Neural cell (in vitro differentiated cells): ENCODE data around the gene CCDC9. TPM values are rescaled to one million over a fixed set of nuclear protein-coding genes. Genes with fewer than 3 reads are reported as not detected.

ENCODE experiments used
- H2AFZ ChIP-seq: fragments of 200-600, 300-800 bp; sonication (generic), shearing (Covaris generic); 2 replicates; pipeline ENCODE4 v1.6.0; 2014; ENCODE audit warnings: low read depth, mild to moderate bottlenecking, antibody characterized with exemption, low read length, moderate library complexity
- H3F3A ChIP-seq: fragments of 200-600 bp; shearing (Covaris generic); 2 replicates; pipeline ENCODE4 v1.6.1; 2016; ENCODE audit warnings: mild to moderate bottlenecking, moderate library complexity, mixed read lengths, antibody characterized with exemption, low read length; ENCODE audit not compliant: insufficient read depth, poor library complexity, severe bottlenecking
- H3K27ac ChIP-seq: fragments of 200-600, 300-800 bp; sonication (generic), shearing (Covaris generic); 2 replicates; pipeline ENCODE4 v1.5.1; 2014; ENCODE audit warnings: mild to moderate bottlenecking, low read length, moderate library complexity
- H3K27me3 ChIP-seq: fragments of 300-800, 200-600 bp; sonication (generic), shearing (Covaris generic); 2 replicates; pipeline ENCODE4 v1.6.0; 2014; ENCODE audit warnings: mild to moderate bottlenecking, low read depth, low read length, moderate library complexity; ENCODE audit not compliant: insufficient read depth
- H3K36me3 ChIP-seq: fragments of 300-800, 200-600 bp; sonication (generic), shearing (Covaris generic); 2 replicates; pipeline ENCODE4 v1.5.1; 2014; ENCODE audit warnings: mild to moderate bottlenecking, antibody characterized with exemption, low read length, moderate library complexity; ENCODE audit not compliant: insufficient read depth
- H3K4me2 ChIP-seq: fragments of 300-800, 200-600 bp; sonication (generic), shearing (Covaris generic); 2 replicates; pipeline ENCODE4 v1.6.0; 2014; ENCODE audit warnings: mild to moderate bottlenecking, low read length
- H3K4me3 ChIP-seq: fragments of 300-800, 200-600 bp; sonication (generic), shearing (Covaris generic); 2 replicates; pipeline ENCODE4 v1.5.1; 2014; ENCODE audit warnings: mild to moderate bottlenecking, low read length, moderate library complexity
- H3K79me2 ChIP-seq: fragments of 200-600 bp; shearing (Covaris generic); replicated peaks from 2 replicates; pipeline ENCODE4 v1.6.0; 2014; ENCODE audit warnings: mild to moderate bottlenecking, low read length, moderate library complexity; ENCODE audit not compliant: insufficient read depth
- H3K9ac ChIP-seq: fragments of 300-800, 200-600 bp; sonication (generic), shearing (Covaris generic); 2 replicates; pipeline ENCODE4 v1.6.1; 2016; ENCODE audit warnings: mild to moderate bottlenecking, low read length, mixed read lengths
- H3K9me2 ChIP-seq: fragments of 200-600 bp; shearing (Covaris generic); 2 replicates; pipeline ENCODE4 v1.6.1; 2016; ENCODE audit warnings: mild to moderate bottlenecking, low read length, mixed read lengths; ENCODE audit not compliant: insufficient read depth
- H3K9me3 ChIP-seq: fragments of 200-600, 300-800 bp; sonication (generic), shearing (Covaris generic); 2 replicates; pipeline ENCODE4 v1.6.1; 2016; ENCODE audit warnings: mild to moderate bottlenecking, mixed run types, low read length, moderate library complexity, mixed read lengths
- H4K20me1 ChIP-seq: fragments of 200-600 bp; shearing (Covaris generic); 2 replicates; pipeline ENCODE4 v1.6.1; 2016; ENCODE audit warnings: mild to moderate bottlenecking, mixed run types; ENCODE audit not compliant: insufficient read depth
- EP300 ChIP-seq: fragments of 450-650 bp; conservative IDR thresholded peaks from 2 replicates; pipeline ENCODE4 v1.6.1; 2014; ENCODE audit warnings: antibody characterized with exemption, mild to moderate bottlenecking, moderate library complexity; ENCODE audit not compliant: poor library complexity, severe bottlenecking
- EZH2 ChIP-seq: fragments of 200-600, 300-800 bp; shearing (Covaris generic), sonication (generic); IDR thresholded peaks from 2 replicates; pipeline ENCODE4 v1.6.1; 2014; ENCODE audit warnings: antibody characterized with exemption, low read length, borderline replicate concordance, mild to moderate bottlenecking; ENCODE audit not compliant: insufficient read depth, poor library complexity, severe bottlenecking
- MXI1 ChIP-seq: fragments of 450-650 bp; conservative IDR thresholded peaks from 2 replicates; pipeline ENCODE4 v1.6.1; 2014; ENCODE audit warnings: antibody characterized with exemption, mild to moderate bottlenecking; ENCODE audit not compliant: poor library complexity, severe bottlenecking
- POLR2AphosphoS5 ChIP-seq: IDR thresholded peaks from 2 replicates; pipeline ENCODE4 v1.6.1; 2012
- RAD21 ChIP-seq: fragments of 450-650 bp; conservative IDR thresholded peaks from 2 replicates; pipeline ENCODE4 v1.6.1; 2014; ENCODE audit warnings: antibody characterized with exemption, mild to moderate bottlenecking, moderate library complexity
- SMC3 ChIP-seq: fragments of 450-650 bp; conservative IDR thresholded peaks from 2 replicates; pipeline ENCODE4 v1.6.1; 2014; ENCODE audit warnings: antibody characterized with exemption, mild to moderate bottlenecking, moderate library complexity; ENCODE audit not compliant: poor library complexity
- TAF1 ChIP-seq: IDR thresholded peaks from 2 replicates; pipeline ENCODE4 v1.6.1; 2012; ENCODE audit warnings: low read depth
- polyA plus RNA-seq: library from polyadenylated mRNA; depleted of rRNA; stranded (reverse); fragments of >200 nt; gene quantifications from 2 replicates; pipeline ENCODE4 v1.2.3, GENCODE V29; 2014
- TF ChIP-seq, protein P1 (sequence below): IDR thresholded peaks from 2 replicates; pipeline ENCODE4 v1.6.1; 2012; ENCODE audit warnings: borderline replicate concordance
- TF ChIP-seq, protein P2 (sequence below): fragments of 450-650 bp; IDR thresholded peaks from 2 replicates; pipeline ENCODE4 v1.5.1; 2014; ENCODE audit warnings: antibody characterized with exemption, mild to moderate bottlenecking, moderate library complexity; ENCODE audit not compliant: poor library complexity, severe bottlenecking

Gene CCDC9
- polyA plus RNA-seq, 1 donor from 2014 or later, result 2.1 TPM

DNA sequence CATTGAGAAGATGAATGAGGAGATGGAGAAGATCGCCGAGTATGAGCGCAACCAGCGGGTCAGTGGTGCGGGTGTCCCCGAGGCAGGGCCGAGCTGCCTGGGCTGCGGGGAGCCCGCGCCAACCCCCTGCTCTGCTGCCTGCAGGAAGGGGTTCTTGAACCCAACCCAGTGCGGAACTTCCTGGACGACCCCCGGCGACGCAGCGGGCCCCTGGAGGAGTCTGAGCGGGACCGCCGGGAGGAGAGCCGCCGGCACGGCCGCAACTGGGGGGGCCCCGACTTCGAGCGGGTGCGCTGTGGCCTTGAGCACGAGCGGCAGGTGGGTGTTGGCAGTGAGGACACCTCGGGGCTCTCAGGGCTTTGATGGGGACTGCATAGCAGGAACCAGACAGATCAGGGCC, 8.3 kb downstream of the CCDC9 start:
- Histone ChIP-seq H3K27ac (no peak overlapping the region), H3K27me3 (no peaks in the 10 kb centered on the region), H3K9ac (no peak overlapping the region), H3F3A (no peaks in the 10 kb centered on the region), H3K9me3 (no peaks in the 10 kb centered on the region), H2AFZ (no peak overlapping the region), H3K9me2 (no peaks in the 10 kb centered on the region), H3K36me3 (no peaks in the 10 kb centered on the region), H3K79me2 (no peaks in the 10 kb centered on the region), H4K20me1 (no peaks in the 10 kb centered on the region), H3K4me2 (no peak overlapping the region), H3K4me3 (no peak overlapping the region)
- TF ChIP-seq, protein P1, sequence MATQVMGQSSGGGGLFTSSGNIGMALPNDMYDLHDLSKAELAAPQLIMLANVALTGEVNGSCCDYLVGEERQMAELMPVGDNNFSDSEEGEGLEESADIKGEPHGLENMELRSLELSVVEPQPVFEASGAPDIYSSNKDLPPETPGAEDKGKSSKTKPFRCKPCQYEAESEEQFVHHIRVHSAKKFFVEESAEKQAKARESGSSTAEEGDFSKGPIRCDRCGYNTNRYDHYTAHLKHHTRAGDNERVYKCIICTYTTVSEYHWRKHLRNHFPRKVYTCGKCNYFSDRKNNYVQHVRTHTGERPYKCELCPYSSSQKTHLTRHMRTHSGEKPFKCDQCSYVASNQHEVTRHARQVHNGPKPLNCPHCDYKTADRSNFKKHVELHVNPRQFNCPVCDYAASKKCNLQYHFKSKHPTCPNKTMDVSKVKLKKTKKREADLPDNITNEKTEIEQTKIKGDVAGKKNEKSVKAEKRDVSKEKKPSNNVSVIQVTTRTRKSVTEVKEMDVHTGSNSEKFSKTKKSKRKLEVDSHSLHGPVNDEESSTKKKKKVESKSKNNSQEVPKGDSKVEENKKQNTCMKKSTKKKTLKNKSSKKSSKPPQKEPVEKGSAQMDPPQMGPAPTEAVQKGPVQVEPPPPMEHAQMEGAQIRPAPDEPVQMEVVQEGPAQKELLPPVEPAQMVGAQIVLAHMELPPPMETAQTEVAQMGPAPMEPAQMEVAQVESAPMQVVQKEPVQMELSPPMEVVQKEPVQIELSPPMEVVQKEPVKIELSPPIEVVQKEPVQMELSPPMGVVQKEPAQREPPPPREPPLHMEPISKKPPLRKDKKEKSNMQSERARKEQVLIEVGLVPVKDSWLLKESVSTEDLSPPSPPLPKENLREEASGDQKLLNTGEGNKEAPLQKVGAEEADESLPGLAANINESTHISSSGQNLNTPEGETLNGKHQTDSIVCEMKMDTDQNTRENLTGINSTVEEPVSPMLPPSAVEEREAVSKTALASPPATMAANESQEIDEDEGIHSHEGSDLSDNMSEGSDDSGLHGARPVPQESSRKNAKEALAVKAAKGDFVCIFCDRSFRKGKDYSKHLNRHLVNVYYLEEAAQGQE, result no peak
- no peak for TF ChIP-seq TAF1
- no peak for TF ChIP-seq RAD21
- TF ChIP-seq EZH2, result no peak
- no peak for TF ChIP-seq SMC3
- TF ChIP-seq EP300, result no peak
- TF ChIP-seq MXI1, result no peak
- TF ChIP-seq, protein P2, sequence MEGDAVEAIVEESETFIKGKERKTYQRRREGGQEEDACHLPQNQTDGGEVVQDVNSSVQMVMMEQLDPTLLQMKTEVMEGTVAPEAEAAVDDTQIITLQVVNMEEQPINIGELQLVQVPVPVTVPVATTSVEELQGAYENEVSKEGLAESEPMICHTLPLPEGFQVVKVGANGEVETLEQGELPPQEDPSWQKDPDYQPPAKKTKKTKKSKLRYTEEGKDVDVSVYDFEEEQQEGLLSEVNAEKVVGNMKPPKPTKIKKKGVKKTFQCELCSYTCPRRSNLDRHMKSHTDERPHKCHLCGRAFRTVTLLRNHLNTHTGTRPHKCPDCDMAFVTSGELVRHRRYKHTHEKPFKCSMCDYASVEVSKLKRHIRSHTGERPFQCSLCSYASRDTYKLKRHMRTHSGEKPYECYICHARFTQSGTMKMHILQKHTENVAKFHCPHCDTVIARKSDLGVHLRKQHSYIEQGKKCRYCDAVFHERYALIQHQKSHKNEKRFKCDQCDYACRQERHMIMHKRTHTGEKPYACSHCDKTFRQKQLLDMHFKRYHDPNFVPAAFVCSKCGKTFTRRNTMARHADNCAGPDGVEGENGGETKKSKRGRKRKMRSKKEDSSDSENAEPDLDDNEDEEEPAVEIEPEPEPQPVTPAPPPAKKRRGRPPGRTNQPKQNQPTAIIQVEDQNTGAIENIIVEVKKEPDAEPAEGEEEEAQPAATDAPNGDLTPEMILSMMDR, result no peak
- TF ChIP-seq POLR2AphosphoS5, result no peak

DNA sequence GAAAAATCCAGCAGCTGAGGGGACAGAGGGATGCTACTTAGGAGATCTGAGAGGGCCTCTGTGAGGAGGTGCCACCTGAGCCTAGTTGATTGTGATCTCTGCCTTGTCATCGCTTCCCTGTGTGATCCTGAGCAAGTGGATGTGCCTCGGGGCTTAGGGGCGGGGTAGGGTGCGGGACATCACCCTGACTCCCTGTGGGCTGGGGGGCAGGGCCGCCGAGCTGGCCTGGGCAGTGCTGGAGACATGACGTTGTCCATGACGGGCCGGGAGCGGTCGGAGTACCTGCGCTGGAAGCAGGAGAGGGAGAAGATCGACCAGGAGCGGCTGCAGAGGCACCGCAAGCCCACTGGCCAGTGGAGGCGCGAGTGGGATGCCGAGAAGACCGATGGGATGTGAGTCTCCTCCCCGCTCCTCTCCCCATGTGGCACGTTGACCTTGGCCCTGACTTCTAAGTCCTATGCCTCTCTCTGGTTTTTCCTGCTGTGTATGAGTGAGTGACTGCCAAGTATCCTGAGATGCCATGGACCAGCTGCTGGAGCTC, 10.1 kb downstream of the CCDC9 start:
- H2AFZ ChIP-seq, result no peak overlapping the region
- H3K27me3 ChIP-seq, result no peaks in the 10 kb centered on the region
- H3F3A ChIP-seq, result no peaks in the 10 kb centered on the region
- no peaks in the 10 kb centered on the region for H3K9me2 ChIP-seq
- TF ChIP-seq POLR2AphosphoS5 (no peak), MXI1 (no peak), EP300 (no peak)
- TF ChIP-seq, protein P1, result no peak
- no peaks in the 10 kb centered on the region for H3K36me3 ChIP-seq
- H3K9ac ChIP-seq, result no peak overlapping the region
- no peak overlapping the region for H3K27ac ChIP-seq
- H3K4me3 ChIP-seq, result no peak overlapping the region
- H3K79me2 ChIP-seq, result no peaks in the 10 kb centered on the region
- no peak overlapping the region for H3K4me2 ChIP-seq
- no peaks in the 10 kb centered on the region for H4K20me1 ChIP-seq
- no peaks in the 10 kb centered on the region for H3K9me3 ChIP-seq
